HepG2 (cell line): ENCODE measurements around the gene GDNF. TPM values are rescaled to one million over a fixed set of nuclear protein-coding genes. Genes with fewer than 3 reads are reported as not detected.

Experiments used
- ATAC-seq: fragments of 200-7000 bp; cut with Tn5 transposase; 3 replicates; pipeline ENCODE4 v1.9.1; 2020; ENCODE audit warnings: mild to moderate bottlenecking, moderate library complexity
- BruUV-seq: library from RNA; stranded (reverse); fragments of 400-500 nt; replicated peaks from 2 replicates; lab custom pipeline; 2021; lab: Mats Ljungman, UMichigan
- CTCF ChIA-PET: fragments of 300-600 bp; formaldehyde crosslinking; extraction: SDS; loops from one replicate; lab custom pipeline; 2021; ENCODE audit warnings: low total read pairs, inconsistent platforms, low intra/inter-chr PET ratio; lab: Yijun Ruan, JAX
- POLR2A ChIA-PET: fragments of 350-600 bp; sonication (Branson Sonifier 250); formaldehyde crosslinking; loops from one replicate; lab custom pipeline; 2020; ENCODE audit warnings: antibody characterized with exemption, inconsistent platforms; lab: Yijun Ruan, JAX
- DNase-seq: peaks from one replicate; pipeline ENCODE4 v3.0.0-alpha.2; 2015; ENCODE audit warnings: low spot score
- FAIRE-seq: peaks from 3 replicates; lab custom pipeline; 2011; peaks lifted over from hg19 to GRCh38; lab: Jason Lieb, UNC
- H2AFZ ChIP-seq: one replicate; pipeline ENCODE4 v1.6.1; 2011; ENCODE audit warnings: low read length, inconsistent platforms
- H3K27ac ChIP-seq: fragments of 300-600 bp; 3 replicates; pipeline ENCODE4 v1.8.0; 2011; ENCODE audit warnings: mixed run types, mild to moderate bottlenecking, mixed read lengths, low read length, inconsistent platforms; ENCODE audit not compliant: insufficient read depth; ENCODE audit errors: extremely low read length
- H3K27me3 ChIP-seq, 2 experiments: fragments of 200-600 bp in 1 of 2; 2 replicates in 1 of 2; 3 replicates in 1 of 2; pipeline versions ENCODE4 v1.6.0 to v1.8.0; 2011; ENCODE audit warnings: low read length in 2 of 2, mild to moderate bottlenecking in 2 of 2, moderate library complexity in 2 of 2, inconsistent platforms in 1 of 2; ENCODE audit not compliant: insufficient read depth in 2 of 2, control insufficient read depth in 1 of 2
- H3K36me3 ChIP-seq, 2 experiments: fragments of 200-600 bp in 1 of 2; replicated peaks in 1 of 2; 2 replicates in 1 of 2; 3 replicates in 1 of 2; pipeline versions ENCODE4 v1.5.1 to v1.8.0; 2011; ENCODE audit warnings: low read length in 2 of 2, inconsistent platforms in 1 of 2; ENCODE audit not compliant: insufficient read depth in 2 of 2, control insufficient read depth in 1 of 2
- H3K4me1 ChIP-seq: 2 replicates; pipeline ENCODE4 v1.5.1; 2012; ENCODE audit warnings: low read length, inconsistent platforms; ENCODE audit not compliant: insufficient read depth
- H3K4me2 ChIP-seq: 2 replicates; pipeline ENCODE4 v1.6.0; 2011; ENCODE audit warnings: low read depth, low read length, inconsistent platforms
- H3K4me3 ChIP-seq, 3 experiments: fragments of 200-600 bp in 1 of 3; sonication (generic), shearing (Covaris generic) in 1 of 3; replicated peaks in 1 of 3; 2 replicates each; pipeline ENCODE4 v1.5.1; 2011 to 2016; ENCODE audit warnings: low read length in 3 of 3, inconsistent platforms in 2 of 3, low read depth in 2 of 3, mild to moderate bottlenecking in 2 of 3, control low read depth in 1 of 3, mixed read lengths in 1 of 3; ENCODE audit not compliant: insufficient read depth in 1 of 3
- H3K79me2 ChIP-seq: one replicate; pipeline ENCODE4 v1.6.1; 2011; ENCODE audit warnings: low read length, inconsistent platforms; ENCODE audit not compliant: insufficient read depth
- H3K9ac ChIP-seq: 2 replicates; pipeline ENCODE4 v1.6.0; 2011; ENCODE audit warnings: mild to moderate bottlenecking, low read depth, low read length, inconsistent platforms; ENCODE audit not compliant: insufficient read depth
- H3K9me3 ChIP-seq: 2 replicates; pipeline ENCODE4 v1.5.1; 2012; ENCODE audit warnings: mild to moderate bottlenecking, low read length
- H4K20me1 ChIP-seq: 2 replicates; pipeline ENCODE4 v1.6.0; 2011; ENCODE audit warnings: inconsistent platforms, mild to moderate bottlenecking, low read length, moderate library complexity; ENCODE audit not compliant: insufficient read depth
- ARNT ChIP-seq: fragments of 450-650 bp; IDR thresholded peaks from 2 replicates; pipeline ENCODE4 v1.6.1; 2017
- HDAC6 ChIP-seq: fragments of 200-600 bp; sonication (generic); IDR thresholded peaks from 2 replicates; pipeline ENCODE4 v1.7.0; 2017; ENCODE audit warnings: mild to moderate bottlenecking, antibody characterized with exemption, low read length, low read depth
- HMGXB3 ChIP-seq: sonication (generic); formaldehyde crosslinking; IDR thresholded peaks from 2 replicates; pipeline ENCODE4 v1.4.0; 2020; ENCODE audit warnings: missing genetic modification reagents, borderline replicate concordance
- NAIF1 ChIP-seq: sonication (generic); formaldehyde crosslinking; IDR thresholded peaks from 2 replicates; pipeline ENCODE4 v1.5.0; 2020; ENCODE audit warnings: mild to moderate bottlenecking, missing genetic modification reagents, borderline replicate concordance
- SMAD9 ChIP-seq: sonication (generic); formaldehyde crosslinking; IDR thresholded peaks from 2 replicates; pipeline ENCODE4 v1.5.1; 2020; ENCODE audit warnings: mild to moderate bottlenecking, missing genetic modification reagents
- SOX6 ChIP-seq, 2 experiments: fragments of 450-650 bp in 1 of 2; sonication (generic) in 1 of 2; formaldehyde crosslinking in 1 of 2; IDR thresholded peaks; 2 replicates each; pipeline versions ENCODE4 v1.4.0 to v1.6.1; 2017 to 2020; ENCODE audit warnings: antibody characterized with exemption in 1 of 2, mild to moderate bottlenecking in 1 of 2, missing genetic modification reagents in 1 of 2
- TCF7 ChIP-seq: sonication (generic); IDR thresholded peaks from 2 replicates; pipeline ENCODE4 v1.6.1; 2016; ENCODE audit warnings: antibody characterized with exemption, low read depth
- ZFP36 ChIP-seq: fragments of 150-350 bp; IDR thresholded peaks from 2 replicates; pipeline ENCODE4 v1.6.1; 2018; ENCODE audit warnings: borderline replicate concordance, low read length, low read depth; ENCODE audit not compliant: partially characterized antibody
- ZFX ChIP-seq: sonication (generic); formaldehyde crosslinking; IDR thresholded peaks from 2 replicates; pipeline ENCODE4 v1.4.0; 2020; ENCODE audit warnings: mild to moderate bottlenecking, low read depth, missing genetic modification reagents, moderate library complexity
- ZIK1 ChIP-seq: sonication (generic); formaldehyde crosslinking; IDR thresholded peaks from 2 replicates; pipeline ENCODE4 v1.5.0; 2020; ENCODE audit warnings: mild to moderate bottlenecking, low read depth, missing genetic modification reagents, borderline replicate concordance
- ZNF230 ChIP-seq: sonication (generic); formaldehyde crosslinking; IDR thresholded peaks from 2 replicates; pipeline ENCODE4 v1.4.0; 2020; ENCODE audit warnings: mild to moderate bottlenecking, missing genetic modification reagents
- ZNF256 ChIP-seq: sonication (generic); formaldehyde crosslinking; conservative IDR thresholded peaks from 2 replicates; pipeline ENCODE4 v1.4.0; 2020; ENCODE audit warnings: missing genetic modification reagents
- ZNF468 ChIP-seq: sonication (generic); formaldehyde crosslinking; IDR thresholded peaks from 2 replicates; pipeline ENCODE4 v1.8.0; 2022; ENCODE audit warnings: mild to moderate bottlenecking, moderate library complexity, missing genetic modification reagents
- ZNF761 ChIP-seq: sonication (generic); formaldehyde crosslinking; conservative IDR thresholded peaks from 2 replicates; pipeline ENCODE4 v1.4.0; 2020; ENCODE audit warnings: mild to moderate bottlenecking, missing genetic modification reagents
- ZNF841 ChIP-seq: sonication (generic); formaldehyde crosslinking; IDR thresholded peaks from 2 replicates; pipeline ENCODE4 v1.8.1; 2023; ENCODE audit warnings: missing genetic modification reagents, borderline replicate concordance
- WGBS: methylation state at CpG from one replicate; pipeline ENCODE4 v1.1.6; 2017; ENCODE audit warnings: low lambda C conversion rate; 5-methylcytosine and 5-hydroxymethylcytosine counted together
- in situ Hi-C: cut with HindIII; loops from 2 replicates; pipeline ENCODE4 v1.10.0; 2017; ENCODE audit warnings: low pct_unique_long_range_greater_than_20kb; ENCODE audit not compliant: extremely low pct_ligation_motif_present
- intact Hi-C: fragments of 100-400 bp; cut with micrococcal nuclease; formaldehyde crosslinking; loops from one replicate; pipeline ENCODE4 v1.10.0; 2022; ENCODE audit not compliant: unreplicated experiment
- polyA plus RNA-seq, 8 experiments: library from polyadenylated mRNA; depleted of rRNA in 3 of 8; stranded (reverse) in 7 of 8; unstranded in 1 of 8; fragments of >200 nt; fragmentation: Illumina TruSeq in 4 of 8; extraction: Trizol in 4 of 8; gene quantifications; 2 replicates each; pipeline versions ENCODE4 v1.2.1 to v1.2.3, GENCODE V29; 2011 to 2016; ENCODE audit warnings: low read depth in 4 of 8, missing spikeins in 1 of 8, mixed read lengths in 1 of 8; ENCODE audit not compliant: insufficient read depth in 1 of 8
- total RNA-seq, 5 experiments: library from RNA; depleted of rRNA; stranded (reverse); fragments of >200 nt; fragmentation: Illumina TruSeq; extraction: Trizol; gene quantifications; 2 replicates each; pipeline ENCODE4 v1.2.3, GENCODE V29; 2016; ENCODE audit warnings: low read depth in 1 of 5
- TF ChIP-seq, protein P1 (sequence below): sonication (generic); formaldehyde crosslinking; IDR thresholded peaks from 2 replicates; pipeline ENCODE4 v1.4.0; 2020; ENCODE audit warnings: mild to moderate bottlenecking, low read depth, missing genetic modification reagents

GDNF gene
- total and polyA plus RNA-seq, 2 of the 13 experiments (the other 11 are each of a cell fraction or from before 2014, with no cell fraction given) = 0.24 to 0.46 TPM

DNA sequence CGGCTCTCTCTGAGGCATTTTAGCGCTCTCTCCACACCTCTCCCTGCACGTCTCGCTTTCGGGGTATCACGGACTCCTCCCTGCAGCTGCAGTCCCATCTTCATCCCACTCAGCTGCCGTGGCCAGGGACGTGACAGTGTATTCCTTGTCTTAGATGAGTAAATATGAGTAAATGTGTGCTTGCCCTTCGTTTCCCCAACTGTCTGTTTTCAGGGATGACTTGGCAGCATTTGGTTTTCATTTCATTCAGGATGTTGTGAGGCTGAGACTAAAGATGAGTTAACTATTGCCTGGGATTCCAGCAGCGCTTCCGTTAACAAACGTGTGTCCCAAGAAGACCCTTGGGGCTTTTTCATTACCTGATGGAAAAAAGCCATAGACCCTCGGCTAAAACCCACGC lies 29.5 kb downstream of the GDNF start:
- no peak for FAIRE-seq
- Histone ChIP-seq H2AFZ (no peak overlapping the region), H3K79me2 (no peaks in the 10 kb centered on the region), H3K4me2 (no peak overlapping the region), H3K27ac (no peak overlapping the region), H3K4me1 (no peaks in the 10 kb centered on the region), H3K36me3 (no peaks in the 10 kb centered on the region), H4K20me1 (no peaks in the 10 kb centered on the region), H3K4me3 (no peak overlapping the region), H3K27me3 (peaks cover 2 to 55% of the 10 kb centered on the region in 2 experiments; a peak in 4 of 5 replicates), H3K9me3 (no peaks in the 10 kb centered on the region), H3K9ac (no peak overlapping the region)
- ATAC-seq = no peak
- in situ Hi-C loops (no loop called here), intact Hi-C loops (no loop called here)
- 50% methylated on average over 12 of the region's 14 CpGs for WGBS
- TF ChIP-seq SMAD9 (CRISPR knock-in tag) (no peak), TCF7 (no peak), ZNF761 (CRISPR knock-in tag) (no peak), SOX6 (IDR thresholded peaks at IDR 0.05) (no peak), SOX6 (CRISPR knock-in tag; IDR thresholded peaks at IDR 0.05) (no peak), HDAC6 (no peak), ARNT (no peak), ZNF230 (no peak), ZNF468 (no peak), NAIF1 (CRISPR knock-in tag) (no peak), HMGXB3 (CRISPR knock-in tag) (no peak), ZFX (CRISPR knock-in tag) (no peak), ZFP36 (no peak), ZNF256 (CRISPR knock-in tag) (no peak), ZIK1 (no peak), ZNF841 (CRISPR knock-in tag) (no peak)
- TF ChIP-seq, protein P1, sequence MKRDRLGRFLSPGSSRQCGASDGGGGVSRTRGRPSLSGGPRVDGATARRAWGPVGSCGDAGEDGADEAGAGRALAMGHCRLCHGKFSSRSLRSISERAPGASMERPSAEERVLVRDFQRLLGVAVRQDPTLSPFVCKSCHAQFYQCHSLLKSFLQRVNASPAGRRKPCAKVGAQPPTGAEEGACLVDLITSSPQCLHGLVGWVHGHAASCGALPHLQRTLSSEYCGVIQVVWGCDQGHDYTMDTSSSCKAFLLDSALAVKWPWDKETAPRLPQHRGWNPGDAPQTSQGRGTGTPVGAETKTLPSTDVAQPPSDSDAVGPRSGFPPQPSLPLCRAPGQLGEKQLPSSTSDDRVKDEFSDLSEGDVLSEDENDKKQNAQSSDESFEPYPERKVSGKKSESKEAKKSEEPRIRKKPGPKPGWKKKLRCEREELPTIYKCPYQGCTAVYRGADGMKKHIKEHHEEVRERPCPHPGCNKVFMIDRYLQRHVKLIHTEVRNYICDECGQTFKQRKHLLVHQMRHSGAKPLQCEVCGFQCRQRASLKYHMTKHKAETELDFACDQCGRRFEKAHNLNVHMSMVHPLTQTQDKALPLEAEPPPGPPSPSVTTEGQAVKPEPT (CRISPR knock-in tag) = no peak
- POLR2A ChIA-PET = no interaction called here
- BruUV-seq = no TSS peak
- DNase-seq = no peak
- CTCF ChIA-PET = no interaction called here
